Neuronal stem cell (in vitro differentiated cells): Measurements from ENCODE around the gene CNOT3.
"Not testable (repeated sequence)": the region's sequence is repeated elsewhere in the genome, so short reads cannot be mapped to it uniquely, and the experiment has no call there.

ENCODE experiments used
- DNase-seq: peaks from one replicate; pipeline ENCODE4 v3.0.0-alpha.2; 2013; ENCODE audit warnings: low spot score
- H2AFZ ChIP-seq: one replicate; pipeline ENCODE4 v1.6.1; 2013; ENCODE audit warnings: mild to moderate bottlenecking, low read length, inconsistent platforms
- H2AK5ac ChIP-seq: 2 replicates; pipeline ENCODE4 v1.6.1; 2013; ENCODE audit warnings: low read depth, mild to moderate bottlenecking, inconsistent platforms, low read length, moderate library complexity, mixed read lengths
- H2BK120ac ChIP-seq: 2 replicates; pipeline ENCODE4 v1.6.1; 2013; ENCODE audit warnings: low read depth, mild to moderate bottlenecking, inconsistent platforms, low read length, moderate library complexity, mixed read lengths
- H2BK12ac ChIP-seq: one replicate; pipeline ENCODE4 v1.6.1; 2013; ENCODE audit warnings: low read length, inconsistent platforms
- H2BK15ac ChIP-seq: 2 replicates; pipeline ENCODE4 v1.6.1; 2013; ENCODE audit warnings: mild to moderate bottlenecking, low read length, inconsistent platforms, mixed read lengths
- H2BK5ac ChIP-seq: one replicate; pipeline ENCODE4 v1.6.1; 2013; ENCODE audit warnings: inconsistent platforms, mild to moderate bottlenecking, low read length, moderate library complexity
- H3K14ac ChIP-seq: one replicate; pipeline ENCODE4 v1.6.1; 2013; ENCODE audit warnings: low read length, inconsistent platforms
- H3K18ac ChIP-seq: 2 replicates; pipeline ENCODE4 v1.6.1; 2013; ENCODE audit warnings: low read length, inconsistent platforms
- H3K23ac ChIP-seq: 2 replicates; pipeline ENCODE4 v1.6.1; 2013; ENCODE audit warnings: low read depth, mild to moderate bottlenecking, mixed read lengths, low read length, inconsistent platforms; ENCODE audit not compliant: poor library complexity
- H3K27ac ChIP-seq: replicated peaks from 3 replicates; pipeline ENCODE4 v1.5.1; 2013; ENCODE audit warnings: low read length, inconsistent platforms
- H3K27me3 ChIP-seq, 3 experiments: 2 replicates each; pipeline ENCODE4 v1.6.1; 2013; ENCODE audit warnings: low read length in 3 of 3, mild to moderate bottlenecking in 2 of 3, inconsistent platforms in 1 of 3, low read depth in 1 of 3, mixed read lengths in 1 of 3, moderate library complexity in 1 of 3; ENCODE audit not compliant: control insufficient read depth in 3 of 3, insufficient read depth in 3 of 3
- H3K36me3 ChIP-seq, 2 donors: replicated peaks in 1 of 2; 2 replicates each; pipeline ENCODE4 v1.6.1; 2013; ENCODE audit warnings: low read length in 2 of 2; ENCODE audit not compliant: control insufficient read depth in 2 of 2, insufficient read depth in 2 of 2
- H3K4ac ChIP-seq: 2 replicates; pipeline ENCODE4 v1.6.1; 2013; ENCODE audit warnings: inconsistent platforms, mild to moderate bottlenecking, low read length, moderate library complexity
- H3K4me1 ChIP-seq, 2 donors: 1 replicate in 1 of 2; 2 replicates in 1 of 2; pipeline ENCODE4 v1.6.1; 2013; ENCODE audit warnings: low read length in 2 of 2, low read depth in 1 of 2; ENCODE audit not compliant: control insufficient read depth in 2 of 2, insufficient read depth in 1 of 2
- H3K4me2 ChIP-seq: one replicate; pipeline ENCODE4 v1.6.1; 2013; ENCODE audit warnings: mild to moderate bottlenecking, low read length, inconsistent platforms; ENCODE audit not compliant: insufficient read depth, poor library complexity, severe bottlenecking
- H3K4me3 ChIP-seq, 2 donors: 2 replicates each; pipeline ENCODE4 v1.5.1; 2013; ENCODE audit warnings: low read length in 2 of 2, mild to moderate bottlenecking in 2 of 2, inconsistent platforms in 1 of 2, moderate library complexity in 1 of 2
- H3K79me1 ChIP-seq: one replicate; pipeline ENCODE4 v1.6.1; 2013; ENCODE audit warnings: low read depth, mild to moderate bottlenecking, inconsistent platforms, low read length, moderate library complexity
- H3K9ac ChIP-seq: one replicate; pipeline ENCODE4 v1.6.1; 2013; ENCODE audit warnings: mild to moderate bottlenecking, low read depth, low read length, inconsistent platforms; ENCODE audit not compliant: poor library complexity
- H3K9me3 ChIP-seq, 2 donors: replicated peaks in 1 of 2; 2 replicates each; pipeline versions ENCODE3 to v1.6.1; 2013; ENCODE audit warnings: low read length in 2 of 2, mild to moderate bottlenecking in 2 of 2, inconsistent platforms in 1 of 2, low read depth in 1 of 2, mixed read lengths in 1 of 2, moderate library complexity in 1 of 2; ENCODE audit not compliant: control insufficient read depth in 2 of 2, insufficient read depth in 1 of 2
- H4K8ac ChIP-seq: one replicate; pipeline ENCODE4 v1.6.1; 2013; ENCODE audit warnings: low read depth, mild to moderate bottlenecking, inconsistent platforms, low read length, moderate library complexity
- H4K91ac ChIP-seq: one replicate; pipeline ENCODE4 v1.6.1; 2013; ENCODE audit warnings: low read length, low read depth, mild to moderate bottlenecking, inconsistent platforms; ENCODE audit not compliant: poor library complexity
- WGBS, 2 donors: extraction: QIAGEN DNeasy Blood & Tissue Kit; methylation state at CpG; one replicate each; pipeline ENCODE4 v1.1.7; 2013; ENCODE audit warnings: missing lambda C conversion rate in 2 of 2, mixed read lengths in 1 of 2; ENCODE audit not compliant: insufficient read length in 2 of 2, insufficient replicate concordance in 1 of 2; ENCODE audit errors: extremely low coverage in 2 of 2; 5-methylcytosine and 5-hydroxymethylcytosine counted together

Gene CNOT3

GRCh38 chr19:54194463-54194862 is 56.9 kb downstream of the CNOT3 start:
- not testable (repeated sequence) for H2BK5ac ChIP-seq, H3K27me3 ChIP-seq, H4K8ac ChIP-seq, H3K14ac ChIP-seq, H3K4me2 ChIP-seq, DNase-seq, H2AFZ ChIP-seq, H4K91ac ChIP-seq, H3K23ac ChIP-seq, H3K4me3 ChIP-seq, H3K27ac ChIP-seq, H3K4ac ChIP-seq, H2BK15ac ChIP-seq, H3K18ac ChIP-seq, H2BK12ac ChIP-seq, H2AK5ac ChIP-seq, H3K79me1 ChIP-seq, H3K9ac ChIP-seq, H3K4me1 ChIP-seq, H3K9me3 ChIP-seq, H2BK120ac ChIP-seq
- H3K36me3 ChIP-seq, result peaks cover 9 to 56% of the 10 kb centered on the region in 2 donors
- WGBS, 2 donors, result no CpG with 5 or more reads among the region's 12 CpGs

GRCh38 chr19:54196536-54196935 is 59.0 kb downstream of the CNOT3 start:
- Histone ChIP-seq H3K4ac (no peak overlapping the region), H2BK120ac (no peak overlapping the region), H3K36me3 (peaks cover 10 to 62% of the 10 kb centered on the region in 2 donors), H2BK5ac (no peak overlapping the region), H3K4me1 (peaks cover 5 to 12% of the 10 kb centered on the region in 2 donors), H3K27me3 (no peaks in the 10 kb centered on the region), H4K8ac (no peak overlapping the region), H3K4me2 (no peak overlapping the region), H2AFZ (no peak overlapping the region), H3K79me1 (peaks cover 4% of the 10 kb centered on the region), H3K18ac (no peak overlapping the region), H4K91ac (no peak overlapping the region), H3K9me3 (no peaks in the 10 kb centered on the region), H3K4me3 (no peak overlapping the region), H2BK15ac (no peak overlapping the region), H3K27ac (no peak overlapping the region), H3K14ac (no peak overlapping the region), H2BK12ac (no peak overlapping the region), H3K23ac (no peak overlapping the region), H2AK5ac (no peak overlapping the region), H3K9ac (no peak overlapping the region)
- WGBS, 2 donors, result no CpG with 5 or more reads among the region's 7 CpGs
- DNase-seq, result no peak

- H2AK5ac ChIP-seq, result no peak overlapping the region
- no peak overlapping the region for H3K4ac ChIP-seq
- DNase-seq, result no peak
- no peaks in the 10 kb centered on the region for H3K9me3 ChIP-seq
- WGBS, 2 donors, result no CpG with 5 or more reads among the region's 3 CpGs
- peaks cover 7 to 12% of the 10 kb centered on the region in 2 donors for H3K4me1 ChIP-seq
- H4K91ac ChIP-seq, result no peak overlapping the region
- H4K8ac ChIP-seq, result no peak overlapping the region
- no peak overlapping the region for H2BK12ac ChIP-seq
- peaks cover 15 to 64% of the 10 kb centered on the region in 2 donors for H3K36me3 ChIP-seq
- no peak overlapping the region for H3K27ac ChIP-seq
- H2BK15ac ChIP-seq, result no peak overlapping the region
- peaks cover under 1% of the 10 kb centered on the region for H3K79me1 ChIP-seq
- H3K4me2 ChIP-seq, result no peak overlapping the region
- H3K27me3 ChIP-seq, result no peaks in the 10 kb centered on the region
- H3K14ac ChIP-seq, result no peak overlapping the region
- no peak overlapping the region for H3K23ac ChIP-seq
- H2BK5ac ChIP-seq, result no peak overlapping the region
- H2BK120ac ChIP-seq, result no peak overlapping the region
- no peak overlapping the region for H3K4me3 ChIP-seq
- no peak overlapping the region for H3K9ac ChIP-seq
- no peak overlapping the region for H2AFZ ChIP-seq
- H3K18ac ChIP-seq, result no peak overlapping the region
Observed at GRCh38 chr19:54197121-54197520, 59.6 kb downstream of the CNOT3 start.

- Histone ChIP-seq H4K91ac (no peak overlapping the region), H3K18ac (no peak overlapping the region), H3K79me1 (peaks cover 5% of the 10 kb centered on the region), H3K9ac (no peak overlapping the region), H2BK15ac (no peak overlapping the region), H2BK12ac (no peak overlapping the region), H2BK5ac (no peak overlapping the region), H3K23ac (no peak overlapping the region), H3K4me2 (no peak overlapping the region), H3K4me3 (no peak overlapping the region), H2AFZ (no peak overlapping the region), H3K9me3 (no peaks in the 10 kb centered on the region), H3K27ac (no peak overlapping the region), H3K36me3 (peaks cover 26 to 64% of the 10 kb centered on the region in 2 donors), H3K27me3 (no peaks in the 10 kb centered on the region), H2AK5ac (no peak overlapping the region), H3K4me1 (peaks cover 16 to 19% of the 10 kb centered on the region in 2 donors), H3K14ac (no peak overlapping the region), H3K4ac (no peak overlapping the region), H2BK120ac (no peak overlapping the region), H4K8ac (no peak overlapping the region)
- no peak for DNase-seq
- no CpG with 5 or more reads among the region's 16 CpGs for WGBS, 2 donors
Observed at GRCh38 chr19:54199401-54199800, 61.8 kb downstream of the CNOT3 start.
